Muscle of arm (tissue), 12 donors: ENCODE data around the gene CARD19. TPM values are rescaled to one million over a fixed set of nuclear protein-coding genes. Genes with fewer than 3 reads are reported as not detected.

Experiments used
- DNase-seq: peaks from one replicate; pipeline ENCODE4 v3.0.0-alpha.2; 2013
- polyA plus RNA-seq, 12 donors: library from polyadenylated mRNA; unstranded; fragments of 120-200 nt; gene quantifications; one replicate each; pipeline ENCODE4 v1.2.1, GENCODE V29; 2013; ENCODE audit not compliant: insufficient read length in 12 of 12

The CARD19 gene
- polyA plus RNA-seq, 12 donors: 20.7 to 34.8 (median 25.3) TPM; not detected in 1

DNA sequence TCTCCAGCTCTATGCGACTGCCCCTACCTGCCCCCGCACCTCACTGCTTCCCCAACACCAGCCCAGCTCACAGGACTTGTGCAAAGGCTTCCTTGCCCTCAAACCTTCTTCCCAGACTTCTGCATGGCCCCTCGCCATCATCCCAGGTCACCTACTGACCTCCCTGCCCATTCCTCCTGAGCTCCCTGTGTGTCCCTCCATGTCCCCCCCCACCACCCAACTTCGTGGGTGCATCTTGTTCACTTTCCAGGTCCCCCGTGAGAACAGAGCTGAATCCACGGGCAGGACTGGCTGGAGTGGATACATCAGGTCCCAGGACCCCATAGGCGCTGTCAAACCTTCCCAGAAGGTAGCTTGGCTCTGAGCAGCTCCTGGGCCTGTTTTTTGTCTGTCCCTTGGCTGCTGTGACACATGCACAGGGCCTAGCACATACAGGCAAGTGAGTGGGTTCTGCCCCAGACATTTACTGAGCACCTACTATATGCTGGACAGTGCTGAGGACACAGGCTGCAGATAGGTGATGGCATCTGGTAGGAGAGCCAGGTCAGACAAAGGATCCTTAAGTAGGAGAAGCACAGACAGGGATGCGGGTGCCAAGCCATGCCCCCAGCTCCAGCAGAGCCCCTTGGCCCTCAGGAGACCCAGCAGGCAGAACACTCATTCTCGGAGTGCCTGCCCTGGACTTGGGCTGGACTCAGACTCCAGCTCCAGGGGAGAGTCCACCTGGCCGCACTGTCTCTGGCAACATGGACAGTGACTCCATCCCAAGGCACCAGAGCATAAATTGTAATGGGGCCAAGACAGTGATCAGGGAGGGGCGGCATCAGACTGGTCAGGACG is 23.1 kb downstream of the CARD19 start:
- DNase-seq: no peak

DNA sequence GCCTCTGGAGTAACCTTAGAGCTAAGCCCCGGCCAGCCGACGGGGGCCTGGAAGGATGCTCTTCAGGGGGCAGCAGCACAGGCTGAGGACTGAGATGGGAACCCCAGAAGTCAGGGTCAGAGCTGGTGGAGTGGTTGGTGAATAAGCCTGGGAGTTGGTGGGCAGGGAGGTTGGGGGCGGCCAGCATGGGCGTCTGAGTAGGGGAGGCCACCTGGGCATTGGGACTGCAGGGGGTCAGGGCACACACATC is 23.6 kb downstream of the CARD19 start:
- no peak for DNase-seq

DNA sequence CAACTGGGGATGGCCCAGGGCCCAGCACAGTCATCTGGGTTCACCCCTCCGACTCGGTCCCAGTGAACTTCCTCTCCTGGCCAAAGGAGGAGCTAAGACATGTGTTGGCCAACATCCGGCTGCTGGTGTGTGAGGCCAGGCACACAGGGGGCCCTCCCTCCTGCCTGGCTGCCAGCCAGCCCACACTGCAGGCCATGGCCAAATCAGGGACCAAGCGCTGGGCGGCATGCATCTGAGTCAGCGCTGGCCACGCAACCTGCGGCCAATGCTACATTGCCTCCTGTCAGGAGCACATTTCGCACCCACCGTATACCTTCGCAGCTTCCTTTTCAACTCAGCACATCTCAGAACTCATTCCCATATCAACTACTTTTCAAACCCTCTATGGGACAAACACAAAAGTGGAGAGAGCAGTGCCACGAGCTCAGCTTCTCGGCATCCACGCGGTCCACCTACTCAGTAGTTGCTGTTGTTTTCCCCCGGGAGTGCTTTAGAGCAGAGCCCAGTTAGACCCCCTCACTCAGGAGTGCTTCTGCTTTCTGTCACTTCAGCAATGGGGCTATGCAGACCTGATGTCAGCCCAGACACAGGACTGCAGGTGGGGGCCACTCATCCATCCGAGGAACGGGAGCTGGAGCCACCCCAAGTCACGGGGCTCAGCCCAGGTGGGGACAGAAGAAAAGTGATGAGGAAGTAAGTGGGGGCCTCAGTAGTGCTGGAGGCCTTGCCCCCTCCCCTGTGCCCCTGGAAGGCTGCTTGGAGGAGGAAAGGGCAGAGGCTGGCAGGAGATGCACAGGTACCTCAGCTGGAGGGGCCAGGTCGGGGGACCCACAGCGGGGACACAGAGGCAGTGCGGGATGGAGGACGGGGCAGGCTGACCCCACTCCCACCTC is 24.2 kb downstream of the CARD19 start:
- no peak for DNase-seq

DNA sequence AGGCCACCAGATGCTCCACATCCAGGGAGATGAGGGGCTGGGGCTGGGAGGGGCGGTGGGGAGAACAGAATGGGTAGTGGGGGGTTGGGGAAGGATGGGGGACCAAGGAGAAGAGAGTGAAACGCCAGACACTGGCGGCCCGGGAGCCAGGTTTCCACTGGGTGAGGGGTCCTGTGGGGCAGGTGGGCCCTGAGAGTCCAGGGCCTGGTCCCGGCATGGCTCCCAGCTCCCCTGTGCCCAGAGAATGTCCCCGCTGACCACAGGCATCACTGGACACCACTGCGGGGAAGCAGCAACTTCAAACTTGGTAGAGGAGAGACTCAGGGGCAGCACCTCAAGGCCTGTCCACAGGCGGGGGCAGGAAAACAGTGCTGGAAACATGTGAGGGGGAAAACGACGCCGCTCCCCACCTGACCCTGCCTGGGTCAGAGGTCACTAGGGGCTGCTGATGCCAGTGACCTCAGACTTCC is 24.9 kb downstream of the CARD19 start:
- DNase-seq: no peak

DNA sequence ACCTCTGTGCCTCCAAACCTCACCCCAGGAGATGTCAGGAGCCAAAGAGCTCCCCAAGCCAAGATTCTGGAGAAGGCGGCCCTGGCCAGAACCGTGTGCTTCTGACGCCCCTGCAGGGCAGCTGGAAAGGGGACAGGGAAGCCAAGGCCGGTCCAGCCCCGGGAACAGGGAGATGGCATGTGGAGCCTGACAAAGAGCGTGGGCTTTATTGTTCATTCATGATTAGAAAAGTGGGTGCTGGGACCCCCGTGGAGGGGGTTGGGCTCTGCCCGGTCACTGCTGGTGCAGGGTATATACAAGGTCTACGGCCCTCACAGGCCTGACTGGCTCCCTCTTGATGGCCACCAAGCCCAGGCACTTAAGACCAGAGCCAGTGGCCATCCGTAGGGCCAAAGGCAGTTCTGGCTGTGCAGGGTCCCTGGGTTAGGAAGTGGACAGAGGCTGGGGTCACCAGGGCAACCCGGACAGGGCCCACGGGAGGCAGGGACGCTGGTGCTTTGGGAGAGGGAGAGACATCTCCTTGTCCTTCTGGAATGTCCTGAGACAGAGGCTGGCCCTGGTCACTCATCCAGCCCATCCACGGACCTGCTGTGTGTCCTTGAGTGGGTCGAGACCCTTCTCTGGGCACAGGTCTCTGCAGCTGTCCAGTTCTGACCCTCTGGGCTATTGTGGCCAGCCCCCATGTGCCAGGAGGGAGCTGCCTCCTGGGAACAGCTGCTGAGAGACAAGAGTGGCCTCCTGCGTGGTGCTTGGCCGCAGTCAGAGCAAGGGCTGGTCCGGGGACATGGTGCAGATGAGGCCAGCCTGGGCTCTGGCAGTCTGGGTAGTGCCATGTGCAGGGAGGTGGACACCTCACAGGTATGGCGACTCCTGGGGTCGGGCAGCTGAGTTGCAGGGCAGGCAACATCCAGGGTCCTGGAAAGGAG is 25.6 kb downstream of the CARD19 start:
- DNase-seq: no peak

DNA sequence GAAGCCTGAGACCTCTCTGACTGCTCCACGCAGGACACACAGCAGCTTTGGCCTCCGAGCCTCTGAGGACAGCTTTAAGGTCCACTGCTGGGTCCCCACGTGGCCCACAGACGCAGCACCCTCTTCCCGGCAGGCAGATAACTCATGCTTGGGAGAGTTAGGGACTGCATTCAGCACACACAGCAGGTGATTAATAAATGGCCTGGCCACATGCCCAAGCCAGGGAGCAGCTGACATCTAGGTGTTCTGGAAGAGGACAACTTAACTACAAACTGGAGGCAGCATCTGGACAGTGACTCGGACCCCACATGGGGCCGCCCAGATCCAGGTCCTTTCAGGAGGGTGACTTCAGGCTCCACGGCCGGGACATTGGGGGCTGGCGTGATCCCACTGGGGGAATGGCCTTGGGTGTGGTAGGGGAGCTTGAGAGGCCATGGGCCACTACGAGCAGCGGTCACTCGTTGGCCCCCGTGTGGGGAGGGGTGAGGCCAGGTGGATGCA is 26.8 kb downstream of the CARD19 start:
- DNase-seq: no peak

DNA sequence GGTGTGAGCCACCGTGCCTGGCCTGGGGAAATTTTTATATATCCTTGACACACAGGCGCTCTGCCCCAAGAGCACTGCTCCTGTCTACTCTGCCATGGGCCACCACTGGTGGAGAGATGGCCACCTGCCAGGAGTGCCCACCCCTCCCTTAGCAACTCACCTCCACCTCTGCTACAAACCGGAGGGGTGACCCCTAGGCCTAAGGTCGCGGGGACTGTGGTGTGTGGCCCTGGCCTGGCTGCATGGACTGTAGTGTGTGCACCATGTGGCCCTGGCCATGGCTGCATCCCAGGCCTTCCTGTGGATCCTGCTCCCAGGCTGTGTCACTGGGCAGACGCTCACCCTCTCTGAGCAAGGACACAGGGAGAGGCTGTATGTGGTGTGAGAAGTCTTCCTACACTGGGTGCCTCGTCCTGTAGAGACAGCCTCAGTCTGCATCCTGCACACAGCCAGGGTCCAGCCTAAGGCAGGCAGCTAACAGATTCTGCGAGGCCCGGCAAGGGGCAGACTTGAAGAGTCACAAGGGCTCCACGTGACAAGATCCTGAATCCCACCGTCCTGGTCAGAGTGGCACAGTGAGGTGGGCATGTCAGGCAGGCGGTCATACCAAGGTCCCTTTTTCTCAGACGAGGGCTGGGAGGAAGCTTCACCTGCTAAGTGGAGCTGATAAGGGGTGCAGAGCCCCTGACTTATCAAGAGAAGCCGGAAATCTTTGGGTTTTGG is 27.7 kb downstream of the CARD19 start:
- DNase-seq: no peak

DNA sequence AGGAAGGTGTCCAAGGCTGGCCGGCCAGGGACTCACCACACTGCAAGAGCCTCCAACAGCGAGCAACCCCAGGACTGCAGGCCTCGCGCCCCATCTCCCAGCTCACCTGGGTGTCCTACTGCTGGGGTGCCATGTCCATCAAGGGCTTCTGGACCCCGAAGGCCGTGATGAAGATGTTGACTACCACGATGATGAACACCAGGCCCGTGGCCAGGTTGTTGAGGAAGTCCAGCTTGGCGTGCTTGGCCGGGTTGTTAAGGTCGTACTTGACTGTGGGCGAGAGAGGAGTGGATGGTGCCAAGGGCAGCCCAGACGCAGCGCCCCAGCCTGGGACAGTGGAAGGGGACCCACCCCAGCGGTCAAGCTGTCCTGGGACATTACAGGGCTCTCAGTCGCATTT is 28.8 kb downstream of the CARD19 start:
- DNase-seq: no peak

DNA sequence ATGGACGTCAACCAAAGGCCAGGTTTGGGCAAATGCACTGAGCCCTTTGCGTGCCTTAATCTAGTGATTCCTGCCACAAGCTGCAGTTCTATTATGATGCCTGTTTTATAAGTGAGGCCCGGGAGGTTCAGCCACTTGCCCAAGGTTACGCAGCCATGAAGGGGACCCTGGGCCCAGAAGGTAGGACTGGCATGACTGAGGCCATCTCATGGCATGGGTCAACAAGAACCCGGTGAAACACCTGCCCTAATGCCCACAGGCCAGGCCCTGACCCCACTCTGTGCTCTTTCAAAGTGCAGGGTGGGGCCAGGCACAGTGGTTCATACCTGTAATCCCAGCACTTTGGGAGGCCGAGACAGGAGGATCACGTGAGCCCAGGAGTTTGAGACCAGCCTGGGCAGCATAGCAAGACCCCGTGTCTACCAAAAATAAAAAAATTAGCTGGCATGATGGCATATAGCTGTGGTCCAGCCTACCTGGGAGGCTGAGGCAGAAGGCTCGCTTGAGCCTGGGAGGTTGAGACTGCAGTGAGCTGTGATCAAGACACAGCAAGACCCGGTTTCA is 29.4 kb downstream of the CARD19 start:
- no peak for DNase-seq

DNA sequence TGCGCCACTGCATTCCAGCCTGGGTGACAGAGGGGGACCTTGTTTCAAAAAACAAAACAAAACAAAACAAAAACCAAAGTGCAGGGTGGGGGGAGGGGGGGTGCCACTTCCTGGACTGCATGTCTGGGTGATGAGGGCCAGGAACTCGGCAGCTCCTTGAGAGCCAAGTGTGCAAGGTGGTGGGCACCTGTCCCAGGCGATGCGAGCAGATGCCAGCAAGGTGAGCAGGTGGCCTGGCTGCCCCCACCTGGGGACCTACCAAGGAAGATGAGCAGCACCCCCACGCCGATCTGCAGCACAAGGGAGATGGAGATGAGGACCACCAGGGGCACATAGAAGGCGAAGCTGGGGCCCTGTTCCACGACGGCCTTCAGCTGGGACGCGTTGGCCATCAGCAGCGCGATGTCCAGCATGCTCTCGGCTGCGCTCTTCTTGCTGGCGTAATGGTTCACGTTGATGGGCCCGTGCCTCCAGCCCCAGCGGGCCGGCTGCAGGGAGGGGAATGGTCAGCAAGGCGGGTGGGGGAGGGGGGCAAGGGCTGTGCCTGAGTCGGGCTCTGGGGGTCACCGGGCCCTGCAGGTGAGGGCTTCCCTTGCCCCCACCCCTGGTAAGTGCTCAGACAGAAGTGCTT is 30.2 kb downstream of the CARD19 start:
- DNase-seq: no peak

DNA sequence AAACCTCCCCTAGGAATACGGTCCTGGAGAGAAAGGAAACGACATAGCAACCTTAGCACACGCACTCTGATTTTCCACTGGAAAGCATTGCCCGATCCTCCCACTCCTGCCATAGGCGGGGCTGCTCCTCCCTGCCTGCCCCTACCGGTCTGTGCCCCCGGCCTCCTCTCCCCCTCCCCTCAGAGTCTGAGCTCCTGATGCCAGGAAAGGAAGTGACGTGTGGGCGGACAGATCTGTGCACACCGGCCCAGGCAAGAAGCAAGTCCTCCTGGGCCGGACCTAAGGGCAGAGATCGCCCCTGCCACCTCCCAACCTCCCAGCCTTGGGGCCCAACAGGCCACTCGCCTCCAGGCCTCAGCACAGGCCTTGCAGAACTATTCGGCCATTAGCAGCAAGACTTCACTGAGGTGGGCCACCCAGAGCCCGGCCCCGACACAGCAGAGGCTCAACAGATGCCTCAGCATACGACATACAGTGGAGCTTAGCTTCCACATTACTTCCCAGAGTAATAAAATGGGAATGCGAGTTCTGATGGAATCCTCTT is 30.9 kb downstream of the CARD19 start:
- DNase-seq: no peak

DNA sequence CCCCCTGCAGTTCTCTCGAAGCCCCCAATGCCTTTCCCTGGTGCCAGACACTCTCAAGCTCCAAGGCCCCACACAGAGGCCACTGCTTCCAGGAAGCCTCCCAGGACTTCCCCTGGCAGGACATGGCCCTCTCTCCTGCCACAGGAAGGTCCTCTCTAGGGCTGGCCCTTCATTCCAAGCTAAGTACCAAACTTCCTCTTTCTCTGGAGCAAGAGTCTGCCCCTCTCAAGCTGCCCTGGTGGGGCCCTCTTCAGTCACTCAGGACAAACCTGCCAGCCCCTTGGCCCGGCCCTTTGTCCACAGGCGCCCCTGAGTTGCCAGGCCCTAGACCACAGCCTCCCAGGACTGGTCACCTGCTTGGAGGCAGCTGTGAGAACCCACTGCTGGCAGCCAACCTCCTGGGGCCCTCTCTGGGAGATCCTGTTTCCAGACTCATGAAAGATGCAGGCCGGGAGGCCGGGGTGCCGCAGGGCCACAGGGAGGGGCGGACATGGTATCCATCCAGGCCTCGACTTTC is 31.4 kb downstream of the CARD19 start:
- no peak for DNase-seq

DNA sequence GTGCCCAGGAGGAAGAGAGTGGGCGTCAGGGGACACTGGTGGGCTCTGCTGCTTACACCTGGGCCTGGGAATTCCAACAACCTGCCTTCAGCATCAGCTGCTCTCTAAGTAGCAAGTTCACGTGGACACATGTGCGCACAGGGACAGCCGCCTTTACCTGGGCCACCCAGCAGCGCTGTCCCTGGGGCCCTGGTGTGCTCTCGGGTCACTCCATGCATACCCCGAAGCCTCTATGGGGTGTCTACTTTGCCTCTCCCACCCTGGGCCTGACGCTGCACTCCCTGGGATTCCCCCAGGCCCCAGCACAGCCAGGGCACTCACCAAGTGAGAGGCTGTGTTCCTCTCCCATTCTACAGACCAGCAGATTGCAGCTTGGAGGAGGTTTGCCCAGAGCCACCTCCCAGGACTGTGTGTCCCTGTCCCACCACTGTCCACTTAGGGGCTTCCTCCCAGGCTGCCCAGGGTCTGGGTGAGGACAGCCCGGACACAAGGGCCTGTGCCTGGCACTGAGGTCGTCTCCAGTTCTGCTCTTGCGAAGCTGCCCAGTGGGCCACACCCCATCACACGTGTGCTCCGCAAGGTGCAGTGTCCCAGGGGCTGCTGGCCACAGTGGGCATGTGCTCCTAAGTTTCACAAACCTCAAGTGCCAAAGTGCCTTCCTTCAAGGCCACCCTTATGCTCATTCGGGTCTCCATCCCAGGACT is 32.1 kb downstream of the CARD19 start:
- DNase-seq: no peak

DNA sequence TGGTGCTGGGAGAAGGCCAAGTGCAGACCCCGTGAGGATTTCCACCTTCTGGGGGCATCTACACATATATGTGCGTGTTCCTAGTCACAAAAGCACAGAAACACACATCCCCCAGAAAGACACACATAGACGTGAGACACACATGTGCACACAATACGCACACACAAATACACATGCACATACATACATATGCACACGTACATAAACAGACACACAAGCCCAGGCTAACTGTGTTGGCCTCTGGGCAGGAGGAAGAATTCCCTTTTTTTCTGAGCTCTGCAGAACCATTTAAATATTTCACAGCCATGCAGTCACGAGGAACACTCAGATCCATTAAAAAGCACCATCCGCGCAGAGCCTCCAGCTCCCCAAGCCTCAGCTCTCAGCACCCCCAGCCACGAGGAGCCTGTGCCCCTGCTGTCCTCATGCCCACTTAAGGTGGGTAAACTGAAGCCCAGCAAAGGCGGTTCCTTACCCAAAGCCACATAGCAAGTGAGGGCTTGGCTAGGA is 32.8 kb downstream of the CARD19 start:
- DNase-seq: no peak

DNA sequence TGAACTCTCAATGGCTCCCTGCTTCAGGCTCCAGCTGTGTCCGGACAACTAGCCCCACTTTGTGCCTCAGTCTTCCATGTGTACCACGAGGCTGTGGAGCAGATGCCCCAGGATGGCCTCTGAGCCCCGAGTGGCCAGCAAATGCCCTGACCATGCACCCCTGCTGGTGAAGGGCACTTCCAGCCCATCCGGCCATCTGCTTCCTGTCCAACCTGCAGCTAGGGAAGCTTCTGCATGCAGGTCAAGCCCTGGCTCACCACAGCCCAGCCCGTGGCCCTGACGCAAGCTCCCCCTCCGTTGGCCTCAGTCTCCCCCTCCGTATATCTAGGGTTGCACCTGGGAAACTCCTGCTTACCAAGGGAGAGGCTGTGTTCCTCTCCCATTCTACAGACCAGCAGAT is 33.3 kb downstream of the CARD19 start:
- no peak for DNase-seq

DNA sequence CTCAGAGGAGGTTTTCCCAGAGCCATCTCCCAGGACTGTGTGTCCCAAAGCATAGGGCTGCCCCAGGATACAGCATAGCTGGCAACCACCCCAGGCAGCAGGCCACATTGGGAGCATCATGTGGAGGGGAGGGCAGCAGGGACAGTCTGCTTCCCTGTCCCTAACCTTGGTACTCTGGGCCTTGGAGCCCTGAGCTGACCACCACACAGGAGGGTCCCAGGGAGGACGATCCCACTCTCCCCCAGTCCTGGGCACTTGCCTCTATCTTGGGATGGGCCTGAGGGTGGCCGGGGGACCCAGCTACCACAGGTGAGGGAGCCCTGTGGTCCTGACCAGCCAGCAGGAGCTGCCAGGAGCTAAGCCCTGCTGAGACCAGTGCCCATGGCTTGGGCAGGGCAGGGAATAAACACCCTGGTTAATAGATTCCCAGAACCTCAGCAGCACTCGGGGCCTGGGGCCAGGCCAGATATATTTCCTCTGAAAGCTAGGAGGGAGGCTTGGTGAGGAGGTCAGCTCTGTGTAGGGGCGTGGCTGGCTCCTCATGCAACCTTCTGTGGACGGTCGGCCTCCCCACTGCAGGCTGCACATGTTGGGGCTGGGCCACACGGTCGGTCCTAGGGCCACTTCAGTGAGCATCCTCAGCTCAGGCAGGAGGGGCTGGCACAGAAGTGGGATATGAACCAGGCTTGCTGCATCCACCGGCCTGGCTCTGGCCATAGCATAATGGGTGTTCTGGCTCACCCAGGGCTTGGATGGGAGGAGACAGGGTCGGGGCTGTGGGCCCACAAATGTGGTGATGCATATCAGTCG is 33.9 kb downstream of the CARD19 start:
- DNase-seq: no peak

DNA sequence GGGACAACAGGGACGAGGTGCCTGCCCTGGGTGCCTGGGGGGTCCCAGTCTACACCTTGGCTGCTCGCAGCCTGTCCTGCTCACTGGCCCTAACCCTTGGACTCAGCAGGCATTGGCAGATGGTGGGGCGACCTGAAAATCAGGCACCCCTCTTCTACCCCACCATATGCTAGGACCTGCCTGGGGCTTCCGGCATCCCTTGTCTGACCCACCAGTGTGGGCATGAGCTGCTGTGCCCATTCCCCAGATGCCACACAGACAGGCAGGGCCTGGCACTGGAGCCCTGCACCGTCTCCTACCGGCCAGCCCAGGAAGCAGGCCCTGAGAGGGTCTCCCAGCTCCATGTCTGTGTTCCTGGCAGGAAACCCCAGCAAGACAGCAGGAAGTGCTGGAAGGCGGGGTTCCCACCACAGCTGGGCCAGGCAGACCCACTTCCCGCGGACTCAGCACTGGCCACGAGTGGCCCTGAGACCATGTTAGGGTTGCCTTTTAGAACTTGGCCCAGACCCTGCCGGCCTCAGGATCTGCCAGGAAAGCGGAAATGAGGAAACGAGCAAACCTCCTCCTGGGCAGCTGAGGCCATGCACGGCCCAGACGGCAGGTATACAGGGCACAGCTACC is 35.0 kb downstream of the CARD19 start:
- DNase-seq: no peak
